ACC112 (cell line): Measurements from ENCODE around the gene SCAMP4.

Source experiments
- H2AFZ ChIP-seq: fragments of 200-600 bp; sonication (generic); one replicate; pipeline ENCODE4 v1.6.0; 2017; ENCODE audit warnings: antibody characterized with exemption, low read length; ENCODE audit not compliant: unreplicated experiment
- H3K27ac ChIP-seq: fragments of 200-600 bp; sonication (generic); 2 replicates; pipeline ENCODE4 v1.5.1; 2014; ENCODE audit warnings: low read depth, mild to moderate bottlenecking, antibody characterized with exemption, low read length, moderate library complexity
- H3K27me3 ChIP-seq: fragments of 200-600 bp; sonication (generic); 2 replicates; pipeline ENCODE4 v1.6.1; 2014; ENCODE audit warnings: mild to moderate bottlenecking, antibody characterized with exemption, low read length, moderate library complexity, mixed read lengths; ENCODE audit not compliant: insufficient read depth
- H3K36me3 ChIP-seq: fragments of 200-600 bp; sonication (generic); 2 replicates; pipeline ENCODE4 v1.6.1; 2016; ENCODE audit warnings: mild to moderate bottlenecking, antibody characterized with exemption, low read length, moderate library complexity, mixed read lengths; ENCODE audit not compliant: insufficient read depth
- H3K4me1 ChIP-seq: fragments of 200-600 bp; sonication (generic); one replicate; pipeline ENCODE4 v1.6.1; 2016; ENCODE audit warnings: low read length, mixed read lengths; ENCODE audit not compliant: insufficient read depth, unreplicated experiment, control insufficient read depth
- H3K4me3 ChIP-seq: fragments of 200-600 bp; sonication (generic); 2 replicates; pipeline ENCODE4 v1.5.1; 2014; ENCODE audit warnings: mild to moderate bottlenecking, low read depth, low read length
- H3K79me2 ChIP-seq: fragments of 200-600 bp; sonication (generic); one replicate; pipeline ENCODE4 v1.6.0; 2016; ENCODE audit warnings: low read length; ENCODE audit not compliant: control insufficient read depth, unreplicated experiment, insufficient read depth

Gene SCAMP4

GRCh38 chr19:1929021-1929742 lies 24.0 kb downstream of the SCAMP4 start:
- H3K27ac ChIP-seq, result no peak overlapping the region
- no peaks in the 10 kb centered on the region for H3K36me3 ChIP-seq
- no peaks in the 10 kb centered on the region for H3K27me3 ChIP-seq
- H3K79me2 ChIP-seq, result no peaks in the 10 kb centered on the region
- no peaks in the 10 kb centered on the region for H3K4me1 ChIP-seq
- peak overlapping the region; percentile 64 for H3K4me3 ChIP-seq
- H2AFZ ChIP-seq, result no peak overlapping the region

DNA sequence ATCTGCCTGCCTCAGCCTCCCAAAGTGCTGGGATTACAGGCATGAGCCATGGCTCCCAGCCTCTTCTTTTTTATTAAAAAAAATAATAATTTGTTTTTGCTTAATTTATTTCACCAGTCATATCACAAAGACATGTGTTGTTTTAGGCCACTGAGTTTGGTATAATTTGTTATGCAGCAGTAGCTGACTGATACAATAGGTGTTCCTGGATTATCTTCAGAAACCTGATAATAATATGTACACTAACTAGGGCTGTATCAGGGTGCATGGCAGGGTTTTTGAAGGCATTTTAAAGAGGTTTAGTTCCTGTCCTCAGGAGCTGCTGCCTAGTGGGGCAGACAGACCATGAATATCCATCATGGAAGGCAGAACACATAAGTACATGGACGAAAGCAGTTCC lies 26.2 kb downstream of the SCAMP4 start:
- no peaks in the 10 kb centered on the region for H3K27me3 ChIP-seq
- no peak overlapping the region for H3K27ac ChIP-seq
- no peak overlapping the region for H3K4me3 ChIP-seq
- H3K4me1 ChIP-seq, result no peaks in the 10 kb centered on the region
- H2AFZ ChIP-seq, result no peak overlapping the region
- H3K79me2 ChIP-seq, result no peaks in the 10 kb centered on the region
- H3K36me3 ChIP-seq, result no peaks in the 10 kb centered on the region

- H3K4me3 ChIP-seq, result no peak overlapping the region
- H3K27ac ChIP-seq, result no peak overlapping the region
- H3K4me1 ChIP-seq, result no peaks in the 10 kb centered on the region
- no peaks in the 10 kb centered on the region for H3K79me2 ChIP-seq
- no peaks in the 10 kb centered on the region for H3K27me3 ChIP-seq
- H2AFZ ChIP-seq, result no peak overlapping the region
- no peaks in the 10 kb centered on the region for H3K36me3 ChIP-seq
Measured at GRCh38 chr19:1932395-1932794, 27.2 kb downstream of the SCAMP4 start.

DNA sequence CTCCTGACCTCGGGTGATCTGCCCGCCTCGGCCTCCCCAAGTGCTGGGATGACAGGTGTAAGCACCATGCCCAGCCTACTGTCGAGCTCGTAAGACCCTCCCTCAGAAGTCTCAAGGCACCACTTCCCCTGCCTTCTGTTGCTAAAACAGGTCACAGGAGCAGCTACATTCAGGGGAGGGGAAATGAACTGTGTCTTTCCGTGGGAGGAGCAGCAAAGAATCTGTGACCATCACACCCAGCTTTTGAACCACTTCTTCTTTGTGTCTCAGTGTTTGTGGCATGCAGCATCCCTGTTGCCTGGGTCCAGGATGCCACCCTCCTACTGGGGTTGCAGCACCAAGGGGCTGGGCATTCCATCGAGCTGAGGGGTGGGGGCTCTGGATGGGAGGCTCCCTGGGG lies 28.0 kb downstream of the SCAMP4 start:
- H3K4me3 ChIP-seq, result no peak overlapping the region
- no peaks in the 10 kb centered on the region for H3K36me3 ChIP-seq
- H3K27ac ChIP-seq, result no peak overlapping the region
- no peaks in the 10 kb centered on the region for H3K79me2 ChIP-seq
- H3K4me1 ChIP-seq, result no peaks in the 10 kb centered on the region
- H3K27me3 ChIP-seq, result no peaks in the 10 kb centered on the region
- no peak overlapping the region for H2AFZ ChIP-seq

- Histone ChIP-seq H3K27me3 (no peaks in the 10 kb centered on the region), H3K4me1 (no peaks in the 10 kb centered on the region), H3K36me3 (no peaks in the 10 kb centered on the region), H3K4me3 (no peak overlapping the region), H3K27ac (no peak overlapping the region), H3K79me2 (no peaks in the 10 kb centered on the region), H2AFZ (no peak overlapping the region)
Measured at GRCh38 chr19:1933942-1934341, 28.7 kb downstream of the SCAMP4 start.

DNA sequence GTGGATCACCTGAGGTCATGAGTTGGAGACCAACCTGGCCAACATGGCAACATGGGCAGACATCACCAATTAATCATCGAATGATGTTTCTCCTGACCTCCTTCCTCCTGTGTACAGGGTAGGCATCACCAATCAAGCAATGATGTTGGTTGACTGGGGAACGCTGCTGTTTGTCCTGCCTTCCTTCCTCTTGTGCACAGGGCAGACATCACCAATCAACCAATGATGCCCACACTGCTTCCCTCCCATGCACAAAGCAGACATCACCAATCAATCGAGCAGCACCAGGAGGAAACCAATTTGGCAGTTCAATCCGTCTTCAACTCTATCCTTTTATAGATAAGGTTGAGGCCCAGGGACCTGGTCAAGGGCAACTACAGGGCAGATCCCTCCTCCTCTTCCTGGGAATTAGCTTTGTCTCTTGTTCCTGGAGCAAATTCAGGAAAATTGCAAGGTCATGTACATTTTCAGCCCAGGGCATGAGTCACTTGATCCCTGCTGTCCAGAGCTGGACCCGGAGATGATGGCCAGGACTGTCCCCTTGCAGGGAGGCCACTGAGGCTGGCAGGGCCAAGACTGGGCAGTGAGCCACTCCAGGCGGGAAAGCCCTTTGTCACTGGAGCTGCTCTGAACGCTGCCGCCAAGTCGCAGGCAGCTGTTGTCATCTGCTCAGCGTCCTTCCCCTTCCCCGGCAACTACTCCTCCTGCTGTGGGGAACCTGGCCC lies 30.4 kb downstream of the SCAMP4 start:
- Histone ChIP-seq H3K27me3 (no peaks in the 10 kb centered on the region), H3K36me3 (no peaks in the 10 kb centered on the region), H3K4me1 (no peaks in the 10 kb centered on the region), H2AFZ (no peak overlapping the region), H3K79me2 (no peaks in the 10 kb centered on the region), H3K4me3 (no peak overlapping the region), H3K27ac (no peak overlapping the region)

GRCh38 chr19:1936430-1936829 lies 31.2 kb downstream of the SCAMP4 start:
- Histone ChIP-seq H3K4me3 (no peak overlapping the region), H2AFZ (no peak overlapping the region), H3K4me1 (no peaks in the 10 kb centered on the region), H3K27me3 (no peaks in the 10 kb centered on the region), H3K79me2 (peaks cover under 1% of the 10 kb centered on the region), H3K36me3 (no peaks in the 10 kb centered on the region), H3K27ac (no peak overlapping the region)

DNA sequence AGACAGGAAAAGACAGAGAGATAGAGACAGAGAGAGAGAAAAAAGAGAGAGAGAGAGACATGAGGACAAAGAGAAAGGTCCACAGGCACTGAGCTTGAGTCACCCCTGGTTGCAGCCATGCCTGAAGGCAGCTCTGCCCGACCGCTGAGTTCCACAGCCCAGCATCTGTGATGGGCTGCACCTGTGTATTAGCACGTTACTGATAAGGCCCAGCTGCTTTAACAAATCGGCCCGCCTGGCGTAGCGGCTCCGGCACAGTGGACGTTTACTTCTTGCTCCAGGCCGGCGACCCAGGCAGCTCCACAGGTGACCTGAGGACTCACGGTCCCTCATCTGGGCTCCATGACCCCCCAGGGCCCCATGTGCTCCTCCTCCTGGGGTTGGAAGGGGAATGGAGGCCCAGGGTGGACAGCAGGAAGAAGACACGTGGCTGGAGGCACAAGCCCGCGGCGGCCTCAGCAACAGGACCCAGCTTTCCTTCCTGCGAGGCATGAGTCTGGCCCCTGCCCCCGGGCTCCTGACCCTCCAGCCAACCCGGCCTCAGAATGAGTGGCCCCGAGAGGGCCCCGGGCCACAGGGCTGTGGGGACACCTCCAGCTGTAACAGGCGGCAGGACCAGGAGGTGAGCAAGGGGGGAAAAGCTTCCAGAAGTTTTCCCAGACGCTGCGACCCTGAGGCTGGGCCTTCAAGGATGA lies 31.9 kb downstream of the SCAMP4 start:
- no peak overlapping the region for H3K4me3 ChIP-seq

DNA sequence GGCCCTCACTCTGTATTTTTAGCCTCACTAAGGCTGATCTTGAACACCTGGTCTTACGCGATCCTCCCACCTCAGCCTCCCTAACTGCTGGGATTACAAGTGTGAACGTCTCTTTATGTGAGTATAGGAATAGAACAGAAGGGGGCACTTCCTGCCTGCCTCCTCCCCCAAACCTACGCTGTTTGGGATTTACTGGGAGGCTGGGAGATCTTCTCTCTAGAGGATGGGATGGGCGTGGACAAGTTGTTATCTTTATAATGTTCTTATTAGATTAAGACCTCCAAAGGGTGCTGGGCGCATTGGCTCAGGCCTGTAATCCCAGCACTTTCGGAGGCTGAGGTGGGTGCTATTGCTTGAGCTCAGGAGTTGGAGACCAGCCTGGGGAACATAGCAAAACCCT lies 32.9 kb downstream of the SCAMP4 start:
- H3K27me3 ChIP-seq, result no peaks in the 10 kb centered on the region
- H3K4me1 ChIP-seq, result peaks cover 4% of the 10 kb centered on the region
- H3K36me3 ChIP-seq, result no peaks in the 10 kb centered on the region
- no peak overlapping the region for H2AFZ ChIP-seq
- H3K4me3 ChIP-seq, result no peak overlapping the region
- peaks cover 11% of the 10 kb centered on the region for H3K79me2 ChIP-seq
- H3K27ac ChIP-seq, result no peak overlapping the region

More for the DNA sequence above, 31.9 kb downstream of the SCAMP4 start:
- H3K27ac ChIP-seq, result no peak overlapping the region
- H3K27me3 ChIP-seq, result no peaks in the 10 kb centered on the region
- no peak overlapping the region for H2AFZ ChIP-seq
- no peaks in the 10 kb centered on the region for H3K4me1 ChIP-seq
- H3K79me2 ChIP-seq, result peaks cover 6% of the 10 kb centered on the region
- H3K36me3 ChIP-seq, result no peaks in the 10 kb centered on the region

GRCh38 chr19:1941146-1942077 lies 36.2 kb downstream of the SCAMP4 start, which contains the start of gene CSNK1G2:
TSS of gene CSNK1G2 (plus strand) at chr19:1941172. CDS start at chr19:1969773, 28,601 bp downstream.
- Histone ChIP-seq H3K4me3 (peak within 1 kb of the TSS; percentile 87), H2AFZ (peak within 1 kb of the TSS; percentile 83), H3K4me1 (peaks cover 5% of the 10 kb centered on the region), H3K27ac (peak within 1 kb of the TSS; percentile 93), H3K79me2 (peaks cover 41% of the 10 kb centered on the region), H3K27me3 (no peaks in the 10 kb centered on the region), H3K36me3 (no peaks in the 10 kb centered on the region)
